Measurements from ENCODE around the gene TEX36.
"Not testable (repeated sequence)": the region's sequence is repeated elsewhere in the genome, so short reads cannot be mapped to it uniquely, and the experiment has no call there.

Gene TEX36

DNA sequence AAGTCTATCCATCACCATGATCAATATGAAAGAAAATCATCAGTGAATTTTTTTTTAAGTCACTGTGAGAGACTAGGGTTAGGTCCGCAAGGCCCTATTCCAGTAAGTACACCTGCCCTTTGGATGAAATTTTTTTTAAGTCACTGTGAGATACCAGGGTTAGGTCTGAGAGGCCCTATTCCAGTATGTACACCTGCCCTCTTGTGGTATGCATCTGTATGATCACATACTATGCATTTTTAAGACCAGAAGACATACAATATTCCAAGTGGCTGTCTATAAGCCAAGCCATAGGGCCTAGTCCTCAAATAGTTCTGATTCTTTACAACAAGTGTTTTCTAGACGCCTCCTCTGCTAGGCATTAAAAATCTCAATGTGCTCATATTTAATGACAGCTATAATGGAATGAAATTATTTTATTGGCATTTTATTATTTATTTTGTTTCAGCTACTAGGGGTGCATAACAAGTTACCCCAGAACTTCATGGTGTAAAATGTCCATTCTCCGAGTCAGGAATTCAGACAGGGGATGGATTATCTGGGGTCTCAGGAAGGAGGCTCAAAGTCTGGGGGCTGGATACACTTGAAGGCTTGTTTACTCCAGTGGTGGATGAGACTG, 53.1 kb downstream of the TEX36 start:
- DNase-seq (ENCODE audit: low read depth), result no peak

DNA sequence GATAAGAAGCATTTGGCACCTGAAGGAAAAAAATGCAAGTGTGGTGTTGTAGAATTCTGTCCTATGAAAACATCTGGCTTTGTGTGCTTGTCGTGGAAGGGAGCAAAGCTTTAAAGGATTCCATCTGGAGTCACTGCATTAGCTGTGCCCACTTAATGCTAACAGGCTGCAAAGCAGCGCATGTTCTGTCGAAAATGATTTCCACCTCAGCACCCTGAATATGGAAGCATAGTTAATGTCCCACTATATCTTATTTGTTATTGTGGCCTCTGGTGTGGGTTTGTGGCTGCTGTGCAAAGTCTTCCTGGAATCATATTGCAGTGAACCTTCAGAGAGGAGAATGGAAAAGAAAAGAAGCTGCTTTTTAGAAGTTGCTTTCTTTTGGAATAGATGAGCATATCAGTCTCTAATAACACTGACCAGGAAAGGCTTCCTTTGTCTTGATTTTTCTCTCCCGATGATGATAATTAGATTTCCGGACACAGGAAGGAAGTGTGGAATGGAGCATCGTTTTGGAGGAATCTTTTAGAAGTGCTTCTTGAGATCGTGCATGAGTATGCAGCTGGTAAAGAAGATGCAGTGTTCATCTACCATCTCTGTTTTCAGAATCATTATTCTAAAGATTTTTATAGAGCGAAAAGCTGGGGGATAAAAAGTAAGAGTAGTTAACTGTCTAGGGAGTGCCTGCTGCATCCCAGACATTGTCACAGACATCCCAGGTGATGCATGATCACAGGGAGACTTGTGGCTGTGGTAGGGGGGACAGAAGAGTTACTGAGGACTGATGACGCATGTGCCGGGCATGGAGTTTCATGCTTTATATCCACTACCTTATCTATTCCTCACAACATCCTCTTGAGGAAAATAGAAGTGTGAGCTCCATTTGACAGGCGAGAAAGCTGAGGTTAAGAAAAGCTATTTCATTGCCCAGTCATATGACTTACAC, 54.6 kb downstream of the TEX36 start:
- no peak for DNase-seq (ENCODE audit: low read depth)

GRCh38 chr10:125627646-125628045, 55.3 kb downstream of the TEX36 start:
- no peak for DNase-seq (ENCODE audit: low read depth)

GRCh38 chr10:125626671-125627070, 56.3 kb downstream of the TEX36 start:
- DNase-seq (ENCODE audit: low read depth), result no peak

DNA sequence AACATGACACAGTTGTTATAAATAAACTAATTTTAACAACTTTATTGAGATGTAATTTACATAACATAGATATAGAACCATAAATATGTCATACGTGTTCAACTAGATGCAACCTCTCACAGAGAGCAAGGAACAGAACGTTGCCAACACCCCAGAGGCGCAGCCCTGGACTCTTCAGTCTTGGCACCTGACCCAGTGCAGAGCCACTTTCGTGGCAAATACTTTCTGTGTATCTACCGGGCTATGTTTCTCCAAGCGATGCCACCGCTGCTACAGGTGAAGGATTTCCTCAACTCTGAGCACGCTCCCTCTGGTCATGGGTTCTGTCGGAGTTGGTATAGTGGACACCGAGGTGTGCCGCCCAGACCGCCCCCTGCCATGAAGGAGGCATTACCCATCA, 57.4 kb downstream of the TEX36 start:
- no peak for DNase-seq (ENCODE audit: low read depth)

DNA sequence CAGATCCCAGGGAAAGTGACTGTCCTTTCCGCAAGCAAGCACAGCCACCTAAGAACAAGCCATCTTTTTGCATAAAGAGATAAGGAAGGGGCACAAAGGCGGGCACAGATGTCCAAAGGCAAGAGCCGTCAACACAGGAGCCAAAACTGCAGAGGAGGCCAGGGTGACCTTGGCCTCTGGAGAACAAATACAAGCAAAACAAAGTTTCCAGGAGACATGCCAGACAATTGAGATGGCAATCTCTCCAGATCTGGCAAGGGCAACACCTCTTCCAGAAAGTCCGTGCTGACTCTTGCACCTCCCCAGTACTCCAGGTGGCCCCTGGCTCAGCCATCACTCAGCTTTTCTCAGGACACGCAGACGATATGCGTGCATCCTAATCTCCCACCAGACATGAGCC, 58.2 kb downstream of the TEX36 start:
- DNase-seq (ENCODE audit: low read depth), result no peak

DNA sequence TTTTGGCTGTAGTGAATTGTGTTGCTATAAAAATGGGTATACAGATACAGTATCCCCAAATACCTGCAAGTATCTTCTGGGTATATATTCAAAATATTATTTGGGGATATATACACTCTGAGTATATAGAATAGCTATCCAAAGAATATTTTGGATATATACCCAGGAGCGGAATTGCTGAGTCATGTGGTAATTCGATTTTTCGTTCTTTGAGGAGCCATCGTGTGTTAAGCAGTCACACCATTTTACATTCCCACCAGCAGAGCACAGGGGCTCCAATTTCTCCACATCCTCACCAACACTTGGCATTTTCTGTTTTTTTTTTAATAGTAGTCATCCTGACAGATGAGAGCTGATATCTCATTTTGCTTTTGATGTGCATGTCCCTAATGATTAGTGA, 61.9 kb downstream of the TEX36 start:
- no peak for DNase-seq (ENCODE audit: low read depth)

DNA sequence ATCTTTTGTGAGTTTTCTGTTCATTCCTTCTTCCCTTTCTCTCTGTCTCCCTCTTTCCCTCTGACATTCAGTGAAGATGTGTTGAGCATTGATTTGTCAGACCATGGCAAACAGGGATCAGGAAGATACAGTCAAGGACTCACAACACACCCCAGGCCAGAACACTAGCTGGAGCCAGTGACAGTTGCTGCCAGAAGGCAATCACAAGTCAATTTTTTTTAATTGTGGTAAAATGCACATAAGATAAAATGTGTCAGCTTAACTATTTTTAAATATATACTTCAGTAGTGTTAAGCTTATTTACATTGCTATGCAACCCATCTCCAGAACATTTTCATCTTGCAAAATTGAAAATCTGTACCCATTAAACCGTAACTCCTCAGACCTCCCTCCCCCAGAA, 62.6 kb downstream of the TEX36 start:
- DNase-seq (ENCODE audit: low read depth), result no peak

DNA sequence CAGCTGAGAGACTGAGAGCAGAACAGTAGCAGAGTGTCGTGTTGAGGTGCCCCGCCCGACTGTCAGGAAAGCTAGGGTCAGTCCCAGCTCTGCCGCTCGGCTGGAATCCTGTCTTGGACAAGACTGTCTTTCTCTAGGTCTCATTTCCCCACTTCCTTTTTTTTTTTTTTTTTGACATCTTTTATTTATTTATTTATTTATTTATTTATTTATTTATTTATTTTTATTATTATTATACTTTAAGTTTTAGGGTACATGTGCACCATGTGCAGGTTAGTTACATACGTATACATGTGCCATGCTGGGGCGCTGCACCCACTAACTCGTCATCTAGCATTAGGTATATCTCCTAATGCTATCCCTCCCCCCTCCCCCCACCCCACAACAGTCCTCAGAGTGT, 69.9 kb downstream of the TEX36 start:
- not testable (repeated sequence) for DNase-seq (ENCODE audit: low read depth)

DNA sequence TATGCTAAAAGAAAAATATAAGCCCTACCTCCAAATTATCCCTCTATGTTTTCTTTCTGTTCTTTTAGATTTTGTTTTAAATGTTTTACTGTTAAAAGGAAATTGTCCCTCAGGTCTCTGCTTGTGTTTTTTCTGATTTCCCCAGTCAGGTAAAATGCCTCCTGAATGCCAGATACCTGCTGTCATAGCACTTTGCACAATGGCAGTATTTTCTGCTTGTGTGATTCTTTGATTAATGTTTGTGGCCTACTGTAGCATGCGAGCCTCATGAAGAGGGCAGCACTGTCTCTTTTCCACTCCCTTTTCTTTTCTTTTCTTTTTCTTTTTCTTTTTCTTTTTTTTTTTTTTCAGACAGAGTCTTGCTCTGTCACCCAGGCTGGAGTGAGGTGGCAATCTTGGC, 71.2 kb downstream of the TEX36 start:
- no peak for DNase-seq (ENCODE audit: low read depth)

DNA sequence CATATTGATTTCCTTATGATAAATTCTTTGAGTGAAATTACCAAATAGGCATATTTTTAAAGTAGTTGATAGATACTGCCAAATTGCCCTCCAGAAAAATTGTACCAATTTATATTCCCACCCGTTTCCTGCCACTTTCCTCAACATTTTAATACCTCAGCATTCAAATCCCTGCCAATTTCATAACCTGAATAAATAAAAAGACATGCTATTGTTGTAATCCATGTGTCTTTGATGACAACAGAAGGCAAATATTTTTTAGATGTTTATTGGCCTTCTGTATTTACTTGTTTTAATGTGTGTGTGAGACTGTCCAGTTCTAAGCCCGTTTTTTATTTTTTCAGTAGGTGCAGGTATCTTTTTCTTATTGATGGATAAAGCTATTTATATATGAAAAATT, 71.7 kb downstream of the TEX36 start:
- DNase-seq (ENCODE audit: low read depth), result no peak

GRCh38 chr10:125609859-125610258, 73.1 kb downstream of the TEX36 start:
- DNase-seq (ENCODE audit: low read depth), result no peak

GRCh38 chr10:125608474-125608873, 74.5 kb downstream of the TEX36 start:
- no peak for DNase-seq (ENCODE audit: low read depth)

GRCh38 chr10:125607689-125608290, 75.2 kb downstream of the TEX36 start:
- no peak for DNase-seq (ENCODE audit: low read depth)

- DNase-seq (ENCODE audit: low read depth), result no peak
Measured at GRCh38 chr10:125606414-125607010, 76.5 kb downstream of the TEX36 start.

All from stimulated activated CD8-positive, alpha-beta memory T cell treated with anti-CD3 and anti-CD28 coated beads, Interleukin-15, amount 100 ng/mL, for 24 hours (primary cell).